Erythroblast (primary cell): ENCODE results near the gene LAPTM5.

Experiments used
- DNase-seq, 2 experiments: peaks; one replicate each; lab custom pipeline; 2025; lab: John Stamatoyannopoulos, UW
- GATA1 ChIP-seq: IDR thresholded peaks from 2 replicates; pipeline ENCODE4 v1.6.1; 2011; ENCODE audit warnings: low read depth, mild to moderate bottlenecking, control low read depth, low read length, moderate library complexity
- POLR2A ChIP-seq: IDR thresholded peaks from 2 replicates; pipeline ENCODE4 v1.6.1; 2011; ENCODE audit warnings: mild to moderate bottlenecking, low read length

The LAPTM5 gene

DNA sequence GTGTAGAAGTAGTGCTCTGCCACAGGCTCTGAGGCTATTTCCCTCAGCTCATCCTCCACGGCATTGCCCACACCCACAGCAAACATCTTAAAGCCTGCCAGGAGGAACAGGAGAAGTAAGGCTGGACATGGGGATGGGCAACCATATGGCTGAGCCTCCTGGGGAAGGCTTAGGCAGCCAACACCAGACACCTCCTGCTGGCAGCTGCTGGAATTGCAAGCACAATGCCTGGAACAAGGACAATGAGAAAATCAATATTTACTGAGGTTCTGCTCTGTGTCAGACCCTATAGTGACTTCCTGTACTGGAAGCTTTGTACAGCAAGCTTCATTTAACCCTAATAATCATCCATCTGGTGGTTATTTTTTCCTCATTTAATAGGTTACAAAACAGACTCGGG, 42.4 kb downstream of the LAPTM5 start:
- DNase-seq: peak; percentile 47 to 54

DNA sequence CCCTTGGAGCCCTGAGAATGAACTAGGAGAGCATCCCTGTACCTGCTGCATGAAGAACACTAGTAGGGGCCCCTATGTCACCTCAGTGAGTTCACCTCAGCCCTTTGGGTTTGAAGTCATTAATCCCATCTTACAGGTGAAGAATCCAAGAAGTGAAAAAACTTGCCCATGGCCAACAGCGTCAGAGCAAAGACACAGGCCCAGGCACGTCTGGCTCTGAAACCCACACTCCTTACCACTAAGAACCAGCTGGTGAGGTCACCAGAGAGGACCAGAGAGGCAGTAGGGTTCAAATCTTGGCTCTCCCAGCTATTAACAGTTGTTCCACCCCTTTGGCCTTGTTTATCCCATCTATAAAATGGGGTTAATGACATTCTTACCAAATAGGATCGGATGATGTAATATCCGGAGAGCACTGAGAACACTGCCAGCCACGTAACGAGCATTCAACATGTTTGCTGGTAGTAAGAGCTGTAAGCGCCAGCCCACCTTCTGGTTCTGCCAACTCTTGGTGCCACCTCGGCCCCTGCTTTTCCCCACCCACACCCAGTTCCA, 43.0 kb downstream of the LAPTM5 start:
- TF ChIP-seq POLR2A (no peak), GATA1 (no peak)
- DNase-seq: no peak

More for the DNA sequence above, 42.4 kb downstream of the LAPTM5 start:
- TF ChIP-seq POLR2A (no peak), GATA1 (no peak)

- no peak for TF ChIP-seq GATA1
- TF ChIP-seq POLR2A: no peak
- no peak for DNase-seq
Measured at GRCh38 chr1:30714025-30714424, 43.5 kb downstream of the LAPTM5 start.

- TF ChIP-seq GATA1: no peak
- DNase-seq: no peak
Measured at GRCh38 chr1:30713311-30713710, 44.3 kb downstream of the LAPTM5 start.

GRCh38 chr1:30712583-30712982, 45.0 kb downstream of the LAPTM5 start:
- DNase-seq: no peak
- TF ChIP-seq GATA1: no peak
- no peak for TF ChIP-seq POLR2A

- no peak for DNase-seq
- TF ChIP-seq GATA1: no peak
- TF ChIP-seq POLR2A: no peak
Measured at GRCh38 chr1:30710407-30710806, 47.2 kb downstream of the LAPTM5 start.

DNA sequence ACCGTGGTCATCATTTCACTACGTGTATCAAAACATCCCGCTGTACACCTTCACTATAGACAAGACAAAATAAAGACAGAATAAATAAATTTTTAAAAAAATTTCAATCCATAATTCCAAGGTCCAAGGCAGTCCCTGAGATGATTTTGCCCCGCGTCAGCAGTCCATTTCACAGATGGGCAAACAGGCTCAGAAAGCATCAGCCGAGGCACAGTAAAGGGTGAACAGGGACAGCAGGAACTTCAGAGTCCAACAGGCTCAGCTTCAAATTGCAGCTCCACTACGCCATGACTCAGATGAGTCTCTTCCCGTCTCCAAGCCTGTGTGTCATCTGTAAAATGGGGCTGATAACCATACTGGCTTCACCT, 49.2 kb downstream of the LAPTM5 start:
- no peak for DNase-seq
- no peak for TF ChIP-seq GATA1

GRCh38 chr1:30707412-30708360, 49.9 kb downstream of the LAPTM5 start:
- peak; percentile 63 to 78 for DNase-seq
- TF ChIP-seq POLR2A (no peak), GATA1 (no peak)

DNA sequence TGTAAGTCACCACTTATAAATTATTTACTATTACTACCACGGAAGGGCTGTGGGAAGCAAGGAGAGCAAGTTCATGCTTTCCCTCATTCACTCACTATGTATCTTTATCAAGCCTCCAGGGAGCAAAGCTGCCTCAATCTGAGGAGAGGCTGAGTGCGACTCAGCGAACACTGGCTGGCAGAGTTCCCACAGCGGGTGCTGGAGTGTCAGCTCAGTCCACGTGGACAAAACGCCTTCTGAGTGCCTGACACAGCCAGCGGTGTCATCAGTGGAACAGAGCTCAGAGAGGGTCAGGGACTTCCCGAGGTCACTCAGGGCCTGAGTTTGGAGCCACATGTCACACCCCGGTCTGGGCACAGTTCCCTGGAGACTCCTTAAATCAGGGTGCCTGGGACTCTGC, 51.0 kb downstream of the LAPTM5 start:
- peak; percentile 26 to 60 for DNase-seq
- TF ChIP-seq POLR2A (no peak), GATA1 (no peak)

DNA sequence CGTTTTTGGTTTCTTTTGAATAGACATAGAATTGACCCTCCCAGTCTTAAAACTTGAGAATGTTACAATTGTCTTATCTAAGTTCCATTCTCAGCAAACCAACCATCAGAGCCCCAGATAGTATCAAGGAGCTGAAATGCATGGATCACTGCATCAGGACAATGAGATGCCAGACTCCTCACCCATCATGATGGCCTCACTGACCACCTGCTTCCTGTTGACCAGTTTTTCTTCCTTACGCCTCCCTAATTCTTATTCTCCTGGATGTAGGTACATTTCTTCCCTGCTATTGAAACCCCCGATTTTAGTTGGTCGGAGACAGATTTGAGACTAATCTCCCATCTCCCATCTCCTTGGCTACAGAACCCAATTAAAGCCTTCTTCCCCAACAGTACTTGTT, 51.9 kb downstream of the LAPTM5 start:
- no peak for TF ChIP-seq GATA1
- TF ChIP-seq POLR2A: no peak
- DNase-seq: no peak

DNA sequence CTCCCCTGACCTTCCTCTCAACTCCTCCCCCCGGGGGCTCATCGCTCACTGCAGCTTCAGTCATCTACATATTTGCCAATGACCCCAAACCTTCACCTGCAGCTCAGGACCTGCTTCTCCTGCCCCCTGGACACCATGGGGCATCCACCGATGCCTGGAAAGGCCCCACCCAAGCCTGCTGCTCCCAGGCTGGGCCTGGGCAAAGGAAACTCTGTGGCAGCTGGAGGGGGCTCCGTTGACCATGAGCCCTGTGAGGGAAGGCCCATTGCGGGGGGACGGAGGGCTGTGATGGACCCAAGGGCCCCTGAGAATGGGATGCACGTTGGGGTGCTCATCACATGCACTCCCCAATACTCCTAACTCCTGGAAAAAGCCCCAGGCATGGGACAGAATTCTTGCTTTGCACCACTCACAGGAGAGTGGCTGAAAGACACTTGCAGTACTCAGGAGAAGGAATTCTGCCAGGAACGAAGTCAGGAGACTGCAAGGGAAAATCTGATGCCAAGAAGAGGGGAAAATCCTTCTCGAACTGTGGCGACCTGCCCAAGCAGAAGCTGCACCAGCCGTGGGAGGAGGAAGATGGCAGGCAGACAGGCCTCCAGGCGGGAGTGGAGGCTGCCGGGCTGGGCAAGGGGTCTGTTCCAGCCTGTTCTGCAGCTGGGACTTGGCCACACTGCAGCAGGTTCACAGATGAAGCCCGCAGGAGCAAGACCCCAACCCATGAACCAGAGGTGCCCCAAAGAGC, 52.6 kb downstream of the LAPTM5 start:
- TF ChIP-seq GATA1 (no peak), POLR2A (no peak)
- DNase-seq: no peak

DNA sequence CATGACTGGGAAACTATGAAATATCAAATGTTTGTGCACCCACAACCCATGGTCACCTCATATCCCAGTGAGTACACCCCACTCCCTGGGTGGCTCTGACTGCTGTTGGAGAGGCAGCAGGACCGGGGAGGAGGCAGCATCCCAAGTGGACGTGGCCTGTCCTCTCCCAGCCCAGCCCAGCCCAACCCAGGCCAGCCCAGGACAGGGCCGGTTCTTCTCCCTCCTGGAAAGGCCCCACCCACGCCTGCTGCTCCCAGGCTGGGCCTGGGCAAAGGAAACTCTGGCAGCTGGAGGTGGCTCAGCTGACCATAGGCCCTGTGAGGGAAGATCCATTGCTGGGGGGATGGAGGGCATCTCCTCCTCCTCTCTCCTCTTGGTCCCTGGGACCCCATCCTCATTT, 53.3 kb downstream of the LAPTM5 start:
- TF ChIP-seq POLR2A (no peak), GATA1 (no peak)
- no peak for DNase-seq

GRCh38 chr1:30702823-30703222, 54.8 kb downstream of the LAPTM5 start:
- no peak for DNase-seq
- TF ChIP-seq GATA1: no peak
- TF ChIP-seq POLR2A: no peak

DNA sequence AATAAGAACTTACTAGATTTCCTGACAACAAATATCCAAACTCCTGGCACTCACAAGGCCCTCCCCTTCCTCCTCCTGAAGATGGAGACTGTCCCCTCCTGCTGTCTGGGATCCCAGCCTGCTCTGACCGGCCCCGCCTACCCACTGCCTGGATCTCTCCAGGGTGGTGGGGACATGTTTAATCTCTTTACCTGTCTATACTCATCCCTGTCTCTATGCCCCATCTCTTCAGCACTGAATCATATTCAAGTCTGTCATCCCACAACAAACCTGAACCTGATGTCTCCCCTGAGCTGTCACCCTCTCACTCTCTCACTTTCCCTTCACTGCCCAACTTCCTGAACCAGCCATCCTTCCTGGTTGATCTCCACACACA, 56.3 kb downstream of the LAPTM5 start:
- DNase-seq: no peak
- TF ChIP-seq GATA1 (no peak), POLR2A (no peak)
